GM18870 (cell line): ENCODE results near the gene ATP9A.
A peak's percentile ranks its signal among the peaks of the same experiment; 100 is the strongest.
"Not testable (repeated sequence)": the region's sequence is repeated elsewhere in the genome, so short reads cannot be mapped to it uniquely, and the experiment has no call there.

Experiments
- ATAC-seq: cut with Tn5 transposase; IDR thresholded peaks from one replicate; pipeline ENCODE4 v1.9.1; 2021; ENCODE audit warnings: moderate library complexity; ENCODE audit not compliant: unreplicated experiment

The ATP9A gene

DNA sequence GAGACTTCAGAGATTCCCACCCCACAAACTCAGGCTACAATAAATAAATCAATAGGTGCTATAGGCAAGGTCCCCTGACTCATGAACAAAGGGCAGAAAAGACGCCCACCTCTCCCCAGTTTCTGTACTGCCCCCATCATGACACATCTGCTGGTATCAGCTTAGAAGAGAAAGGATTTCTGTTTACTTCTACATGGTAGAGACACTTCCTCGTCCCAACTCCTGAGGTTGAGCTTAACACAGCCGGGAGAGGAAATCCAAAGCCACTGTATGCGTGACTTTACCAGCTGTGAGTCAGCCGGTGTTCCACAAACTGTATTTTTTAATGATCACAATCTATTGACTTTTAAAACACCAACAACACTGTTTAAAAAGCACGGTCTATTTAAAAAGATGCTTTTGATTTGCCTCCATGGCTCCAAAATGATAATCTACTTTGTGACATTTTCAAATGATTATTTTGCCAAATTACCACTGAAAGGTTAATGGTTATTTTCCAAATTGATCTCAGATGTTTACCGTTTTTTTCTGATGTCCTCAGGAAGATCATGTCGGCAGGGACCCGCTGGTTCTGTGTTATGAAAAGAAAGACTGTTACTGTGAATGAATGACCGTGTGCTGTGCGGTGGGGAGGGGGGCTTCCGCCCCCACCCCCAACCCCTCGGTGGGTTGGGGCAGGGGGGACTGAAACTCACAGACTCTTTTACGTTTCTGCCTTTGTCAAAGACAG lies 72.5 kb downstream of the ATP9A start:
- ATAC-seq = no peak

GRCh38 chr20:51692806-51693400 lies 75.3 kb downstream of the ATP9A start:
- ATAC-seq = no peak

- no peak for ATAC-seq
Observed at GRCh38 chr20:51691703-51692102, 76.5 kb downstream of the ATP9A start.

DNA sequence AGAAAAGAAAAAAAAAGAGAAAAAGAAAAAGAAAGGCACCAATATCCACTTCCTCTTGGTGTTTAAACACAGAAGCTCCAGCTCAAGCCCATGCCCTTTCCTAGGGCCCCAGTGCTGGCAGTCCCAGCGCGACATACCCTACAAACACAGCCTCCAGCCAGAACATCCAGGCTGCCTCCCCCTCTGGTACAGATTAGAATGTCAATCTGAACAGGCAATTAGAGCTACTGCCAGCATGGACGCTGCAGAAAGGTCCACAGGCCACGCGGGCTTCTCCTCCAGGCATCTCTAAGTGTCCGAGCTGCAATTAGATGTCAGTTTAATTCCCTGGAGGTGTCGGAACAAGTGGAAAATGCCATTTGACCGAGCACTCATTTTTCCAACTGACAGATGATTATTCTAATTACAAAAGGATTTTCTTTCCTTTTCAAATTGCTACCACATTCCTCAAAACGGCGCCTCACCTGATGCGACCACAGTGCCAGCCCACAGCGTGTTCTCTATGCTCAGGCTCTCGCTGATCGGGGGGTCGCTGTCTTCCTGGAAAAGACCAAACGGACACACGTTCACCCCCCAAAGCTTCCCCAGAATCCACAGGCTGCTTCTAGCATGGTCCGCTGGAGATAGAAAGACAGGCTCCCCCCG lies 79.5 kb downstream of the ATP9A start:
- ATAC-seq = no peak

DNA sequence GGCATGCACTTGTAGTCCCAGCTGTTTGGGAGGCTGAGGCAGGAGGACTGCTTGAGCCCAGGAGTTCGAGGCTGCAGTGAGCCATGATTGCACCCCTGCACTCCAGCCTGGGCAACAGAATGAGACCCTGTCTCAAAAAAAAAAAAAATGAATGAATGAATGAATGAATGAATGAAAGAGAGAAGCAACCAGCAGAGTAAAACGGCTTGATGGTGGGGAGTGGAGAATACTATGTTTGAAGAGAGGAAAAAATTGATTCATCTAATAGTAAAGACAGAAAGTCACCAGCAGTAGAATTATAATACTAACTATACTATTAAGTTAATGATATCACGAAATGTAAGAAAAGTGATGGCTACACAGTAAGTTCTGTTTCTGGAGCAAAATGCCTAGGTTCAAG lies 80.6 kb downstream of the ATP9A start:
- no peak for ATAC-seq

- ATAC-seq = no peak
Observed at GRCh38 chr20:51687108-51687507, 81.1 kb downstream of the ATP9A start.

- ATAC-seq = not testable (repeated sequence)
Observed at GRCh38 chr20:51685494-51685893, 82.7 kb downstream of the ATP9A start.

DNA sequence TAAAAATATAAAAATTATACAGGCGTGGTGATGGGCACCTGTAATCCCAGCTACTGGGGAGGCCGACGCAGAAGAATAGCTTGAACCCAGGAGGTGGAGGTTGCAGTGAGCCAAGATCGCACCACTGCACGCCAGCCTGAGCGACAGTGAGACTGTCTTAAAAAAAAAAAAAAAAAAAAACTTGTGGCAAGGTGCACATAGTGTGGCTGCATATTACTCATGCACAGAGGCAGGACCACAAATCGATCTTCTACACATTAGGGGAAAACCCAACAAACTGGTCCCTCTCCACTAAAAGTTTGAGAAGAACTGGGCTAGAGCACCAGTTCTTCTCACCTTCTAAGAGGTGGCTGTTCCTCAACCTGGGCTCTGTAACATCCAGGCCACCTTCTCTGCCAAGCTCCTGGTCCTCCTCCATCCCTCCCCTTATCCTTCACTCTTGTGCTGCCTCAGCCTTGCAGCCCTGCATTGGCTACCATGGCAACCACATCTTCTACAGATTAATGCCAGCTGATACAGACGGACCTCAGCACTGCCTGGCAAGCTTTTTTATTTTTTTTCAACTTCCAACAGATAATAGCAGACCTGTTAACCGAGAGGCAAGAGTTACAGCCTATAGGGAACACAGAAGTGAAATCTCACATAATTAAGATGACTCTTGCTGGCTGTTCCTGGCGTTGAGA lies 88.0 kb downstream of the ATP9A start:
- ATAC-seq = no peak

GRCh38 chr20:51679254-51679921 lies 88.8 kb downstream of the ATP9A start:
- no peak for ATAC-seq

- no peak for ATAC-seq
Observed at GRCh38 chr20:51678026-51678697, 90.0 kb downstream of the ATP9A start.

DNA sequence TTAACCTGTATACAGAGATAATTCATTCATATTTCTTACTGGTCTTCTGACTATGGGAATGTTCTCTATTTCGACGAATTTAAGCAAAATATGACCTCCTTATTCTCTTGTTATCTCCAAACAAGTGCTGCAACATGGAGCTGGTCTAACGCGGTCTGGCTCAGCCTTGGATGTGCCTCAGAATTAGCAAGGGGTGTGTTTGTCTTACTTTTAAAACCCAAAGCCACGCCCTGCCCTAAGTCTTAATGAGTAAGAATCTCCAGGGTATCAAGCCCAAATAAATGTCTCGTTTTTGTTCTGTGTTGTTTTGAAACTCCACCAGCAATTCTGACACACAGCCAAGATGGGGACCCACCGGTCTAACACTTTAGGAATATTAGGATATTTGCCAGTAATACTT lies 99.2 kb downstream of the ATP9A start:
- no peak for ATAC-seq

GRCh38 chr20:51668515-51668914 lies 99.7 kb downstream of the ATP9A start:
- ATAC-seq = no peak

DNA sequence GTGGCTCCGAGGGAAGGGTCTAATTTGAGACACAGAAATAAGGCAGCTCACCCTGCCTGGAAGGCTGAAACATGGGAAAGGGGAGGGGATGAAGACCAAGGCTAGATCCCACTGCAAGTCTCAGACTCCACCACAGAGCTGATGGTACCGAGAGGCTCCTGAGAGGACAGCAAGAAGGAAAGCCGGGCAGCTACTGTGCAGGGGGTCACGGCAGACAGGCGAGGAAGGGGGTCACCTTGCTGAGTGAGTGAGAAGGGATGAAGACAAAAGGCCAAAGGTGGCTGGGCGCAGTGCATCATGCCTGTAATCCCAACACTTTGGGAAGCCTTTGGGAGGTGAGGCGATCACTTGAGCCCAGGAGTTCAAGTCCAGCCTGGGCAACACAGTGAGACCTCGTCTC lies 100.7 kb downstream of the ATP9A start:
- no peak for ATAC-seq

GRCh38 chr20:51667002-51667408 lies 101.2 kb downstream of the ATP9A start:
- no peak for ATAC-seq

DNA sequence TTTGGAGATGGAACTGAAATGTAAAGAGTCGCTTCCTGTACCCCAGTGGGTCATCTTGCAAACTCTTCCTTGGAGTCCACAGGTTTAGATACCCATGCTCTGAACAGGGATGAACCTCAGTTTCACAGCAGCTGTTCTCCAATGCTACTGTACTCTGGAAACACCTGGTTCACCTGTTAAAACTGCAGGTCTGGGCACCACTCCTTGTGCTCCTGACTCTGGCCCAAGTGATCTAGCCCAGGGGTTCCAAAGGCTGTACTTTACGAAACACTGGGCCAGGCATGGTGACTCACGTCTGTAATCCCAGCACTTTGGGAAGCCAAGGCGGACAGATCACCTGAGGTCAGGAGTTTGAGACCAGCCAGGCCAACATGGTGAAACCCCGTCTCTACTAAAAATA lies 102.1 kb downstream of the ATP9A start:
- ATAC-seq = no peak

- ATAC-seq = peak; percentile 56
Observed at GRCh38 chr20:51665543-51666118, 102.6 kb downstream of the ATP9A start.

DNA sequence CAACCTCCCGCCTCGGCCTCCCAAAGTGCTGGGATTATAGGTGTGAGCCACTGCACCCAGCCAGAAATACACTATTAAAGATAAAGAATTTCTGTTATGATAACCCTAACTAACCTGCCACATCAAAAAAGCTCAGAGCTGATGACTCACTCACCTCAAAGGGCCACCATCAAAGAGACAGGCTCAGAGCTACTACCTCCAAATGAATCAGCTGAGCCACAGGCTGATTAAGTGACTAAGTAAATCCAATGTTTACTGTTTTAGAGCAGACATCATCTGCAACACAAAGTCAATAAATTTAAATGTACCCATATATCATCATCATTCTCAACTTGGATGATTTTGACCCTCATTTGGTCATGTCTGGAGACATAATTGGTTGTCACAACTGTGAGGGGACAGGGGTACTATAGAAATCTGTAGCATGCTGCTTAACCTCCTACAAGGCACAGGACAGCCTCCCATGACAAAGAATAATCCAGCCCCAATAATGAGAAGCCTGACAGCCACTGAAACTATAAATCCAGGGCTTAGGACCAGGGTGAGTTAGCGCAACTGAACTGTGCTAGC lies 106.5 kb downstream of the ATP9A start:
- peak; percentile 59 for ATAC-seq

GRCh38 chr20:51660672-51661608 lies 107.2 kb downstream of the ATP9A start:
- no peak for ATAC-seq
